HEK293 (cell line): Measurements from ENCODE around the gene NFE2L1.

ENCODE experiments used
- GLIS1 ChIP-seq: fragments of 450-650 bp; formaldehyde crosslinking; IDR thresholded peaks from 2 replicates; pipeline ENCODE4 v1.5.1; 2016; ENCODE audit warnings: missing biosample characterization, missing genetic modification characterization
- KLF10 ChIP-seq: fragments of 450-650 bp; IDR thresholded peaks from 2 replicates; pipeline ENCODE4 v1.5.1; 2018; ENCODE audit warnings: missing biosample characterization, mild to moderate bottlenecking, missing genetic modification characterization
- KLF8 ChIP-seq: fragments of 450-650 bp; formaldehyde crosslinking; IDR thresholded peaks from 2 replicates; pipeline ENCODE4 v1.5.1; 2016; ENCODE audit warnings: missing biosample characterization, missing genetic modification characterization
- KLF9 ChIP-seq: fragments of 450-650 bp; formaldehyde crosslinking; IDR thresholded peaks from 2 replicates; pipeline ENCODE4 v1.5.1; 2016; ENCODE audit warnings: missing biosample characterization, missing genetic modification characterization, low read depth
- MEIS1 ChIP-seq: sonication (generic); formaldehyde crosslinking; IDR thresholded peaks from 2 replicates; pipeline ENCODE4 v1.8.1; 2022; ENCODE audit warnings: missing genetic modification reagents, mild to moderate bottlenecking, borderline replicate concordance
- OVOL3 ChIP-seq: fragments of 450-650 bp; formaldehyde crosslinking; IDR thresholded peaks from 2 replicates; pipeline ENCODE4 v1.5.1; 2016; ENCODE audit warnings: missing biosample characterization, missing genetic modification characterization
- SP7 ChIP-seq: fragments of 450-650 bp; formaldehyde crosslinking; IDR thresholded peaks from 2 replicates; pipeline ENCODE4 v1.5.1; 2016; ENCODE audit warnings: missing biosample characterization, missing genetic modification characterization
- WT1 ChIP-seq: fragments of 450-650 bp; formaldehyde crosslinking; IDR thresholded peaks from 2 replicates; pipeline ENCODE4 v1.5.1; 2016; ENCODE audit warnings: missing biosample characterization, missing genetic modification characterization
- ZBTB8A ChIP-seq: fragments of 450-650 bp; formaldehyde crosslinking; IDR thresholded peaks from 2 replicates; pipeline ENCODE4 v1.5.1; 2016; ENCODE audit warnings: missing biosample characterization, missing genetic modification characterization
- ZFP69B ChIP-seq: fragments of 450-650 bp; formaldehyde crosslinking; IDR thresholded peaks from 2 replicates; pipeline ENCODE4 v1.5.1; 2016; ENCODE audit warnings: missing biosample characterization, missing genetic modification characterization
- ZNF10 ChIP-seq: fragments of 450-650 bp; formaldehyde crosslinking; IDR thresholded peaks from 2 replicates; pipeline ENCODE4 v1.5.1; 2017; ENCODE audit warnings: missing biosample characterization, missing genetic modification characterization
- ZNF121 ChIP-seq: fragments of 450-650 bp; formaldehyde crosslinking; IDR thresholded peaks from 2 replicates; pipeline ENCODE4 v1.5.1; 2016; ENCODE audit warnings: missing biosample characterization, missing genetic modification characterization
- ZNF174 ChIP-seq: fragments of 450-650 bp; formaldehyde crosslinking; IDR thresholded peaks from 2 replicates; pipeline ENCODE4 v1.5.0; 2017; ENCODE audit warnings: missing biosample characterization, mild to moderate bottlenecking, missing genetic modification characterization
- ZNF184 ChIP-seq: fragments of 450-650 bp; IDR thresholded peaks from 2 replicates; pipeline ENCODE4 v1.5.1; 2018; ENCODE audit warnings: missing biosample characterization, mild to moderate bottlenecking, missing genetic modification characterization
- ZNF202 ChIP-seq: fragments of 450-650 bp; formaldehyde crosslinking; IDR thresholded peaks from 2 replicates; pipeline ENCODE4 v1.5.1; 2016; ENCODE audit warnings: missing biosample characterization, missing genetic modification characterization, borderline replicate concordance
- ZNF292 ChIP-seq: fragments of 450-650 bp; formaldehyde crosslinking; IDR thresholded peaks from 2 replicates; pipeline ENCODE4 v1.5.1; 2016; ENCODE audit warnings: low read depth, missing biosample characterization, missing genetic modification characterization, borderline replicate concordance
- ZNF391 ChIP-seq: fragments of 450-650 bp; formaldehyde crosslinking; IDR thresholded peaks from 2 replicates; pipeline ENCODE4 v1.5.1; 2016; ENCODE audit warnings: low read depth, missing biosample characterization, missing genetic modification characterization, borderline replicate concordance
- ZNF394 ChIP-seq: fragments of 450-650 bp; formaldehyde crosslinking; IDR thresholded peaks from 2 replicates; pipeline ENCODE4 v1.5.1; 2016; ENCODE audit warnings: missing biosample characterization, missing genetic modification characterization, mild to moderate bottlenecking, moderate library complexity, borderline replicate concordance
- ZNF404 ChIP-seq: fragments of 450-650 bp; formaldehyde crosslinking; IDR thresholded peaks from 2 replicates; pipeline ENCODE4 v1.5.1; 2017; ENCODE audit warnings: missing biosample characterization, missing genetic modification characterization
- ZNF473 ChIP-seq: fragments of 450-650 bp; formaldehyde crosslinking; IDR thresholded peaks from 2 replicates; pipeline ENCODE4 v1.5.1; 2017; ENCODE audit warnings: missing biosample characterization, missing genetic modification characterization
- ZNF501 ChIP-seq: fragments of 450-650 bp; formaldehyde crosslinking; IDR thresholded peaks from 2 replicates; pipeline ENCODE4 v1.5.1; 2016; ENCODE audit warnings: missing biosample characterization, missing genetic modification characterization
- ZNF549 ChIP-seq: fragments of 450-650 bp; IDR thresholded peaks from 2 replicates; pipeline ENCODE4 v1.5.1; 2018; ENCODE audit warnings: missing biosample characterization, missing genetic modification characterization, mild to moderate bottlenecking, inconsistent platforms, moderate library complexity
- ZNF558 ChIP-seq: fragments of 450-650 bp; formaldehyde crosslinking; IDR thresholded peaks from 2 replicates; pipeline ENCODE4 v1.5.1; 2016; ENCODE audit warnings: missing biosample characterization, missing genetic modification characterization
- ZNF707 ChIP-seq: fragments of 450-650 bp; formaldehyde crosslinking; IDR thresholded peaks from 2 replicates; pipeline ENCODE4 v1.5.1; 2016; ENCODE audit warnings: missing biosample characterization, missing genetic modification characterization
- ZNF747 ChIP-seq: fragments of 450-650 bp; formaldehyde crosslinking; IDR thresholded peaks from 2 replicates; pipeline ENCODE4 v1.5.1; 2016; ENCODE audit warnings: missing biosample characterization, missing genetic modification characterization
- ZNF76 ChIP-seq: fragments of 450-650 bp; formaldehyde crosslinking; IDR thresholded peaks from 2 replicates; pipeline ENCODE4; 2016; ENCODE audit warnings: low read depth, missing biosample characterization, missing genetic modification characterization, borderline replicate concordance
- ZNF776 ChIP-seq: fragments of 450-650 bp; formaldehyde crosslinking; IDR thresholded peaks from 2 replicates; pipeline ENCODE4 v1.5.0; 2017; ENCODE audit warnings: missing biosample characterization, missing genetic modification characterization, borderline replicate concordance
- ZNF785 ChIP-seq: fragments of 450-650 bp; formaldehyde crosslinking; IDR thresholded peaks from 2 replicates; pipeline ENCODE4 v1.5.1; 2016; ENCODE audit warnings: missing biosample characterization, missing genetic modification characterization
- ZSCAN23 ChIP-seq: fragments of 450-650 bp; formaldehyde crosslinking; IDR thresholded peaks from 2 replicates; pipeline ENCODE4 v1.5.1; 2016; ENCODE audit warnings: missing biosample characterization, missing genetic modification characterization
- TF ChIP-seq, protein P1 (sequence below): sonication (generic); formaldehyde crosslinking; IDR thresholded peaks from 2 replicates; pipeline ENCODE4 v1.8.1; 2022; ENCODE audit warnings: mild to moderate bottlenecking, moderate library complexity, missing genetic modification reagents
- TF ChIP-seq, protein P2 (sequence below): fragments of 450-650 bp; formaldehyde crosslinking; IDR thresholded peaks from 2 replicates; pipeline ENCODE4 v1.5.1; 2017; ENCODE audit warnings: missing biosample characterization, missing genetic modification characterization
- TF ChIP-seq, protein P3 (sequence below): fragments of 450-650 bp; formaldehyde crosslinking; IDR thresholded peaks from 2 replicates; pipeline ENCODE4 v1.5.1; 2017; ENCODE audit warnings: missing biosample characterization, missing genetic modification characterization
- TF ChIP-seq, protein P4 (sequence below): fragments of 450-650 bp; IDR thresholded peaks from 2 replicates; pipeline ENCODE4 v1.5.1; 2018; ENCODE audit warnings: missing biosample characterization, mild to moderate bottlenecking, missing genetic modification characterization
- TF ChIP-seq, protein P5 (sequence below): fragments of 450-650 bp; formaldehyde crosslinking; IDR thresholded peaks from 2 replicates; pipeline ENCODE4 v1.5.1; 2016; ENCODE audit warnings: missing biosample characterization, missing genetic modification characterization

The NFE2L1 gene

DNA sequence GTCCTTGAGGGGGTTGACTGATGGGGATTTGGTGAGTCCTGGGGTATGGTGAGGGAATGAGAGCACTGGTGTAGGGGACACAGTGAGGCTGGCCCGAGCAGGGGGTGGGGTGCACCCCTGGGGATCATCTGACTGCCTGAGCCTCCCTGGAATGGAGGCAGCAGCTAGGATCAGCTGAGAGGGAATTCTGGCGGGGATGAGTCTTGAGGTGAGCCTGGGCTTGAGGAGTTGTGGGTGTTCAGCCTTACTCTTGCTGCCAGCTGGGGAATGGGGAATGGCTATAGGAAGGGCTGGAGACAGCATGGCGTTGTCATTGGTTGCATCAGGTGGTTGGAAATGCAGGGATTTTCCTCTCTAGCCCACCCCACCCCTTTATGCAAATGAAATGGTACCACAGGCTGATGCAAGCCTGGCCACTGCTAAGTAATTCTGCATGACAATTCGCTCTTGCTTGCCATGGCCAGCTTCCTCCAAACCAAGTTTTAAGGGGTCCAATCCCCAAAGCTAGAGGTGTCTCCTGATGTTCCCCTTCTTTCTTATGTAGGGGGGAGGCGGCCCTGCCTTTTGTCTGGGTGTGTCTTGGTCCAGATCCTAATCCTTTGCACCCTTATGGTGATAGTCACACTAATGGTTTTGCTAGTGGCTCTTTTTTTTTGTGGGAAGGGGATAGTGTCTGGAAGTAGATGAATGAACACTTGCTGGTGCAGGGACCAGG, 7.5 kb downstream of the NFE2L1 start (continued):
- TF ChIP-seq, protein P1, sequence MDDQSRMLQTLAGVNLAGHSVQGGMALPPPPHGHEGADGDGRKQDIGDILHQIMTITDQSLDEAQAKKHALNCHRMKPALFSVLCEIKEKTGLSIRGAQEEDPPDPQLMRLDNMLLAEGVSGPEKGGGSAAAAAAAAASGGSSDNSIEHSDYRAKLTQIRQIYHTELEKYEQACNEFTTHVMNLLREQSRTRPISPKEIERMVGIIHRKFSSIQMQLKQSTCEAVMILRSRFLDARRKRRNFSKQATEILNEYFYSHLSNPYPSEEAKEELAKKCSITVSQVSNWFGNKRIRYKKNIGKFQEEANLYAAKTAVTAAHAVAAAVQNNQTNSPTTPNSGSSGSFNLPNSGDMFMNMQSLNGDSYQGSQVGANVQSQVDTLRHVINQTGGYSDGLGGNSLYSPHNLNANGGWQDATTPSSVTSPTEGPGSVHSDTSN (CRISPR knock-in tag) = no peak
- peak; percentile 70 for TF ChIP-seq KLF9
- TF ChIP-seq ZNF473 = no peak
- no peak; the same call in 1 of the 2 replicates for TF ChIP-seq ZNF785 (tag by site-specific recombination)
- no peak for TF ChIP-seq ZNF174 (tag by site-specific recombination)
- TF ChIP-seq, protein P2, sequence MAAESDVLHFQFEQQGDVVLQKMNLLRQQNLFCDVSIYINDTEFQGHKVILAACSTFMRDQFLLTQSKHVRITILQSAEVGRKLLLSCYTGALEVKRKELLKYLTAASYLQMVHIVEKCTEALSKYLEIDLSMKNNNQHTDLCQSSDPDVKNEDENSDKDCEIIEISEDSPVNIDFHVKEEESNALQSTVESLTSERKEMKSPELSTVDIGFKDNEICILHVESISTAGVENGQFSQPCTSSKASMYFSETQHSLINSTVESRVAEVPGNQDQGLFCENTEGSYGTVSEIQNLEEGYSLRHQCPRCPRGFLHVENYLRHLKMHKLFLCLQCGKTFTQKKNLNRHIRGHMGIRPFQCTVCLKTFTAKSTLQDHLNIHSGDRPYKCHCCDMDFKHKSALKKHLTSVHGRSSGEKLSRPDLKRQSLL = no peak
- TF ChIP-seq ZNF747 (tag by site-specific recombination) = no peak
- TF ChIP-seq ZNF10 (tag by site-specific recombination) = no peak
- TF ChIP-seq ZNF707 (tag by site-specific recombination) = no peak; the same call in 1 of the 2 replicates
- no peak for TF ChIP-seq ZNF184 (tag by site-specific recombination)
- TF ChIP-seq, protein P3, sequence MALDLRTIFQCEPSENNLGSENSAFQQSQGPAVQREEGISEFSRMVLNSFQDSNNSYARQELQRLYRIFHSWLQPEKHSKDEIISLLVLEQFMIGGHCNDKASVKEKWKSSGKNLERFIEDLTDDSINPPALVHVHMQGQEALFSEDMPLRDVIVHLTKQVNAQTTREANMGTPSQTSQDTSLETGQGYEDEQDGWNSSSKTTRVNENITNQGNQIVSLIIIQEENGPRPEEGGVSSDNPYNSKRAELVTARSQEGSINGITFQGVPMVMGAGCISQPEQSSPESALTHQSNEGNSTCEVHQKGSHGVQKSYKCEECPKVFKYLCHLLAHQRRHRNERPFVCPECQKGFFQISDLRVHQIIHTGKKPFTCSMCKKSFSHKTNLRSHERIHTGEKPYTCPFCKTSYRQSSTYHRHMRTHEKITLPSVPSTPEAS = no peak
- TF ChIP-seq ZNF76 = peak; percentile 46; the same call in 1 of the 2 replicates
- no peak for TF ChIP-seq ZFP69B (tag by site-specific recombination)
- TF ChIP-seq ZBTB8A = peak; percentile 39; the same call in 1 of the 2 replicates
- no peak for TF ChIP-seq ZNF202
- no peak for TF ChIP-seq ZNF501
- no peak; the same call in 1 of the 2 replicates for TF ChIP-seq SP7 (tag by site-specific recombination)
- no peak for TF ChIP-seq ZNF292 (tag by site-specific recombination)
- TF ChIP-seq KLF10 (tag by site-specific recombination) = peak; percentile 62; the same call in 1 of the 2 replicates
- TF ChIP-seq, protein P4, sequence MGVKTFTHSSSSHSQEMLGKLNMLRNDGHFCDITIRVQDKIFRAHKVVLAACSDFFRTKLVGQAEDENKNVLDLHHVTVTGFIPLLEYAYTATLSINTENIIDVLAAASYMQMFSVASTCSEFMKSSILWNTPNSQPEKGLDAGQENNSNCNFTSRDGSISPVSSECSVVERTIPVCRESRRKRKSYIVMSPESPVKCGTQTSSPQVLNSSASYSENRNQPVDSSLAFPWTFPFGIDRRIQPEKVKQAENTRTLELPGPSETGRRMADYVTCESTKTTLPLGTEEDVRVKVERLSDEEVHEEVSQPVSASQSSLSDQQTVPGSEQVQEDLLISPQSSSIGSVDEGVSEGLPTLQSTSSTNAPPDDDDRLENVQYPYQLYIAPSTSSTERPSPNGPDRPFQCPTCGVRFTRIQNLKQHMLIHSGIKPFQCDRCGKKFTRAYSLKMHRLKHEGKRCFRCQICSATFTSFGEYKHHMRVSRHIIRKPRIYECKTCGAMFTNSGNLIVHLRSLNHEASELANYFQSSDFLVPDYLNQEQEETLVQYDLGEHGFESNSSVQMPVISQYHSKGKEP (tag by site-specific recombination) = peak; percentile 89
- no peak for TF ChIP-seq ZSCAN23 (tag by site-specific recombination)
- TF ChIP-seq ZNF121 (tag by site-specific recombination) = no peak
- no peak for TF ChIP-seq OVOL3 (tag by site-specific recombination)
- no peak for TF ChIP-seq MEIS1 (CRISPR knock-in tag)
- TF ChIP-seq ZNF776 (tag by site-specific recombination) = no peak
- peak; percentile 32; the same call in 1 of the 2 replicates for TF ChIP-seq ZNF558
- no peak for TF ChIP-seq ZNF394 (tag by site-specific recombination)
- no peak for TF ChIP-seq ZNF404 (tag by site-specific recombination)
- no peak for TF ChIP-seq ZNF549
- TF ChIP-seq GLIS1 (tag by site-specific recombination) = peak; percentile 34
- TF ChIP-seq KLF8 (tag by site-specific recombination) = no peak
- no peak for TF ChIP-seq WT1 (tag by site-specific recombination)
- TF ChIP-seq, protein P5, sequence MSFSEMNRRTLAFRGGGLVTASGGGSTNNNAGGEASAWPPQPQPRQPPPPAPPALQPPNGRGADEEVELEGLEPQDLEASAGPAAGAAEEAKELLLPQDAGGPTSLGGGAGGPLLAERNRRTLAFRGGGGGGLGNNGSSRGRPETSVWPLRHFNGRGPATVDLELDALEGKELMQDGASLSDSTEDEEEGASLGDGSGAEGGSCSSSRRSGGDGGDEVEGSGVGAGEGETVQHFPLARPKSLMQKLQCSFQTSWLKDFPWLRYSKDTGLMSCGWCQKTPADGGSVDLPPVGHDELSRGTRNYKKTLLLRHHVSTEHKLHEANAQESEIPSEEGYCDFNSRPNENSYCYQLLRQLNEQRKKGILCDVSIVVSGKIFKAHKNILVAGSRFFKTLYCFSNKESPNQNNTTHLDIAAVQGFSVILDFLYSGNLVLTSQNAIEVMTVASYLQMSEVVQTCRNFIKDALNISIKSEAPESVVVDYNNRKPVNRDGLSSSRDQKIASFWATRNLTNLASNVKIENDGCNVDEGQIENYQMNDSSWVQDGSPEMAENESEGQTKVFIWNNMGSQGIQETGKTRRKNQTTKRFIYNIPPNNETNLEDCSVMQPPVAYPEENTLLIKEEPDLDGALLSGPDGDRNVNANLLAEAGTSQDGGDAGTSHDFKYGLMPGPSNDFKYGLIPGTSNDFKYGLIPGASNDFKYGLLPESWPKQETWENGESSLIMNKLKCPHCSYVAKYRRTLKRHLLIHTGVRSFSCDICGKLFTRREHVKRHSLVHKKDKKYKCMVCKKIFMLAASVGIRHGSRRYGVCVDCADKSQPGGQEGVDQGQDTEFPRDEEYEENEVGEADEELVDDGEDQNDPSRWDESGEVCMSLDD (tag by site-specific recombination) = peak; percentile 75
- TF ChIP-seq ZNF391 (tag by site-specific recombination) = no peak
